HepG2 (cell line): ENCODE measurements around the gene FLAD1. TPM values are rescaled to one million over a fixed set of nuclear protein-coding genes. Genes with fewer than 3 reads are reported as not detected.

Experiments
- ATF3 ChIP-seq: sonication (generic); formaldehyde crosslinking; IDR thresholded peaks from 2 replicates; pipeline ENCODE4 v1.4.0; 2020; ENCODE audit warnings: missing genetic modification reagents
- ETS1 ChIP-seq: sonication (generic); formaldehyde crosslinking; IDR thresholded peaks from 2 replicates; pipeline ENCODE4 v1.4.0; 2020; ENCODE audit warnings: missing genetic modification reagents
- HCFC1 ChIP-seq: fragments of 150-350 bp; IDR thresholded peaks from 2 replicates; pipeline ENCODE4 v1.6.1; 2014; ENCODE audit warnings: low read depth, low read length
- HNF1B ChIP-seq: sonication (generic); formaldehyde crosslinking; IDR thresholded peaks from 2 replicates; pipeline ENCODE4 v1.5.1; 2020; ENCODE audit warnings: mild to moderate bottlenecking, moderate library complexity, missing genetic modification reagents
- HNRNPUL1 ChIP-seq: fragments of 200-400 bp; formaldehyde crosslinking; IDR thresholded peaks from 2 replicates; pipeline ENCODE4 v1.6.1; 2017; ENCODE audit warnings: low read depth, mild to moderate bottlenecking, low read length, moderate library complexity
- MAFF ChIP-seq: IDR thresholded peaks from 2 replicates; pipeline ENCODE4 v1.6.1; 2011; ENCODE audit warnings: low read depth, low read length, improper control_type of control experiment
- MXD4 ChIP-seq: IDR thresholded peaks from 2 replicates; pipeline ENCODE4 v1.6.1; 2016; ENCODE audit warnings: mild to moderate bottlenecking, missing biosample characterization, missing genetic modification reagents
- NFE2L1 ChIP-seq: sonication (generic); formaldehyde crosslinking; IDR thresholded peaks from 2 replicates; pipeline ENCODE4 v1.4.0; 2020; ENCODE audit warnings: missing genetic modification reagents, mild to moderate bottlenecking, borderline replicate concordance
- PLRG1 ChIP-seq: fragments of 450-650 bp; conservative IDR thresholded peaks from 2 replicates; pipeline ENCODE4 v1.6.1; 2016
- SP2 ChIP-seq: sonication (generic); formaldehyde crosslinking; IDR thresholded peaks from 2 replicates; pipeline ENCODE4 v1.5.1; 2020; ENCODE audit warnings: mild to moderate bottlenecking, missing genetic modification reagents
- SPEN ChIP-seq: sonication (generic); formaldehyde crosslinking; IDR thresholded peaks from 2 replicates; pipeline ENCODE4 v1.5.1; 2020; ENCODE audit warnings: low read depth, mild to moderate bottlenecking, missing genetic modification reagents
- STAG1 ChIP-seq: sonication (generic); formaldehyde crosslinking; IDR thresholded peaks from 2 replicates; pipeline ENCODE4 v1.4.0; 2020; ENCODE audit warnings: missing genetic modification reagents
- TEAD3 ChIP-seq: optimal IDR thresholded peaks from 2 replicates; pipeline ENCODE3; 2016; ENCODE audit warnings: borderline replicate concordance
- ZBTB20 ChIP-seq: sonication (generic); formaldehyde crosslinking; IDR thresholded peaks from 2 replicates; pipeline ENCODE4 v1.8.1; 2023; ENCODE audit warnings: missing genetic modification reagents, low read depth, mild to moderate bottlenecking, borderline replicate concordance
- ZFP41 ChIP-seq: sonication (generic); formaldehyde crosslinking; IDR thresholded peaks from 2 replicates; pipeline ENCODE4 v1.4.0; 2020; ENCODE audit warnings: mild to moderate bottlenecking, missing genetic modification reagents, borderline replicate concordance
- ZNF225 ChIP-seq: sonication (generic); formaldehyde crosslinking; IDR thresholded peaks from 2 replicates; pipeline ENCODE4 v1.4.0; 2020; ENCODE audit warnings: mild to moderate bottlenecking, missing genetic modification reagents
- ZNF234 ChIP-seq: sonication (generic); formaldehyde crosslinking; conservative IDR thresholded peaks from 2 replicates; pipeline ENCODE4 v1.5.1; 2020; ENCODE audit warnings: mild to moderate bottlenecking, missing genetic modification reagents
- ZNF383 ChIP-seq: sonication (generic); formaldehyde crosslinking; IDR thresholded peaks from 2 replicates; pipeline ENCODE4 v1.4.0; 2020; ENCODE audit warnings: missing genetic modification reagents, mild to moderate bottlenecking, borderline replicate concordance
- ZNF580 ChIP-seq: IDR thresholded peaks from 2 replicates; pipeline ENCODE4 v1.6.1; 2016; ENCODE audit warnings: low read depth, borderline replicate concordance
- ZNF652 ChIP-seq: IDR thresholded peaks from 2 replicates; pipeline ENCODE4 v1.6.1; 2016; ENCODE audit warnings: low read depth, borderline replicate concordance
- ZNF691 ChIP-seq: sonication (generic); formaldehyde crosslinking; IDR thresholded peaks from 2 replicates; pipeline ENCODE4 v1.4.0; 2020; ENCODE audit warnings: missing genetic modification reagents, low read depth, mild to moderate bottlenecking, borderline replicate concordance
- ZNF703 ChIP-seq: sonication (generic); formaldehyde crosslinking; IDR thresholded peaks from 2 replicates; pipeline ENCODE4 v1.5.1; 2020; ENCODE audit warnings: missing genetic modification reagents, mild to moderate bottlenecking, moderate library complexity, borderline replicate concordance
- ZNF740 ChIP-seq: sonication (generic); formaldehyde crosslinking; IDR thresholded peaks from 2 replicates; pipeline ENCODE4 v1.4.0; 2020; ENCODE audit warnings: missing genetic modification reagents
- ZNF782 ChIP-seq: sonication (generic); formaldehyde crosslinking; IDR thresholded peaks from 2 replicates; pipeline ENCODE4 v1.4.0; 2020; ENCODE audit warnings: missing genetic modification reagents, mild to moderate bottlenecking, borderline replicate concordance
- ZNF792 ChIP-seq: IDR thresholded peaks from 2 replicates; pipeline ENCODE4 v1.6.1; 2016
- ZNF879 ChIP-seq: sonication (generic); formaldehyde crosslinking; IDR thresholded peaks from 2 replicates; pipeline ENCODE4 v1.8.1; 2023; ENCODE audit warnings: missing genetic modification reagents
- polyA plus RNA-seq, 8 experiments: library from polyadenylated mRNA; depleted of rRNA in 3 of 8; stranded (reverse) in 7 of 8; unstranded in 1 of 8; fragments of >200 nt; fragmentation: Illumina TruSeq in 4 of 8; extraction: Trizol in 4 of 8; gene quantifications; 2 replicates each; pipeline versions ENCODE4 v1.2.1 to v1.2.3, GENCODE V29; 2011 to 2016; ENCODE audit warnings: low read depth in 4 of 8, missing spikeins in 1 of 8, mixed read lengths in 1 of 8; ENCODE audit not compliant: insufficient read depth in 1 of 8
- total RNA-seq, 5 experiments: library from RNA; depleted of rRNA; stranded (reverse); fragments of >200 nt; fragmentation: Illumina TruSeq; extraction: Trizol; gene quantifications; 2 replicates each; pipeline ENCODE4 v1.2.3, GENCODE V29; 2016; ENCODE audit warnings: low read depth in 1 of 5

Gene FLAD1
- total and polyA plus RNA-seq, 2 of the 13 experiments (the other 11 are each of a cell fraction or from before 2014, with no cell fraction given): 25.9 to 32.8 TPM

GRCh38 chr1:154999571-155000410, 16.6 kb downstream of the FLAD1 start (continued):
- TF ChIP-seq HNF1B (peak; percentile 63; the same call in 1 of the 2 replicates), ZNF703 (no peak), ZNF580 (CRISPR knock-in tag) (peak; percentile 71; the same call in 1 of the 2 replicates), HNRNPUL1 (no peak), SPEN (CRISPR knock-in tag) (no peak; the same call in 1 of the 2 replicates), ATF3 (CRISPR knock-in tag) (no peak), MAFF (peak; percentile 1; the same call in 1 of the 2 replicates), ZFP41 (no peak), ZNF792 (CRISPR knock-in tag) (0 out of 2 replicates have a peak, but pooled peaks have one; percentile 15), ETS1 (CRISPR knock-in tag) (no peak), ZNF225 (CRISPR knock-in tag) (no peak), ZNF383 (CRISPR knock-in tag) (no peak), NFE2L1 (CRISPR knock-in tag) (no peak), SP2 (CRISPR knock-in tag) (0 out of 2 replicates have a peak, but pooled peaks have one; percentile 36), ZBTB20 (no peak), ZNF234 (CRISPR knock-in tag) (0 out of 2 replicates have a peak, but pooled peaks have one; percentile 83), PLRG1 (no peak), ZNF691 (CRISPR knock-in tag) (no peak), ZNF652 (no peak), ZNF782 (no peak), STAG1 (CRISPR knock-in tag) (no peak), ZNF879 (CRISPR knock-in tag) (no peak), ZNF740 (CRISPR knock-in tag) (no peak), MXD4 (CRISPR knock-in tag) (no peak), HCFC1 (no peak), TEAD3 (CRISPR knock-in tag) (no peak)
